Measurements from ENCODE around the gene ADGRA3. TPM values are rescaled to one million over a fixed set of nuclear protein-coding genes. Genes with fewer than 3 reads are reported as not detected.
A peak's percentile ranks its signal among the peaks of the same experiment; 100 is the strongest.

Gene ADGRA3
- total RNA-seq, 6 experiments from 2014 or later = 25.0 to 146 (median 60.2) TPM

- H3K27me3 ChIP-seq = no peaks in the 10 kb centered on the region
- H3K4me3 ChIP-seq = no peak overlapping the region
- DNase-seq = no peak
- peak in 1 of 4 donors; percentile 25 for ATAC-seq
- TF ChIP-seq POLR2A (IDR thresholded peaks at IDR 0.05) = no peak
- TF ChIP-seq, protein P1, sequence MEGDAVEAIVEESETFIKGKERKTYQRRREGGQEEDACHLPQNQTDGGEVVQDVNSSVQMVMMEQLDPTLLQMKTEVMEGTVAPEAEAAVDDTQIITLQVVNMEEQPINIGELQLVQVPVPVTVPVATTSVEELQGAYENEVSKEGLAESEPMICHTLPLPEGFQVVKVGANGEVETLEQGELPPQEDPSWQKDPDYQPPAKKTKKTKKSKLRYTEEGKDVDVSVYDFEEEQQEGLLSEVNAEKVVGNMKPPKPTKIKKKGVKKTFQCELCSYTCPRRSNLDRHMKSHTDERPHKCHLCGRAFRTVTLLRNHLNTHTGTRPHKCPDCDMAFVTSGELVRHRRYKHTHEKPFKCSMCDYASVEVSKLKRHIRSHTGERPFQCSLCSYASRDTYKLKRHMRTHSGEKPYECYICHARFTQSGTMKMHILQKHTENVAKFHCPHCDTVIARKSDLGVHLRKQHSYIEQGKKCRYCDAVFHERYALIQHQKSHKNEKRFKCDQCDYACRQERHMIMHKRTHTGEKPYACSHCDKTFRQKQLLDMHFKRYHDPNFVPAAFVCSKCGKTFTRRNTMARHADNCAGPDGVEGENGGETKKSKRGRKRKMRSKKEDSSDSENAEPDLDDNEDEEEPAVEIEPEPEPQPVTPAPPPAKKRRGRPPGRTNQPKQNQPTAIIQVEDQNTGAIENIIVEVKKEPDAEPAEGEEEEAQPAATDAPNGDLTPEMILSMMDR (IDR thresholded peaks at IDR 0.05) = peak; percentile 49 to 70 (median 56)
- intact Hi-C loops (cut with DNase I) = loop anchor here in 1 of 2 donors (10.0 kb wide), 2 partner anchors 194 to 274 kb away; no protein-coding TSS in a partner anchor
- peaks cover 0 to 55% (median 13%) of the 10 kb centered on the region in 4 donors for H3K36me3 ChIP-seq
- 85% methylated on average over 1 of the region's 1 CpG for WGBS (ENCODE audit: insufficient coverage, low coverage, low lambda C conversion rate, missing lambda C conversion rate)
- no peaks in the 10 kb centered on the region for H3K9me3 ChIP-seq
- H3K27ac ChIP-seq = no peak overlapping the region
- H3K4me1 ChIP-seq = no peaks in the 10 kb centered on the region
Observed at GRCh38 chr4:22410645-22411247, 105.1 kb downstream of the ADGRA3 start.

- no peaks in the 10 kb centered on the region for H3K27me3 ChIP-seq
- H3K36me3 ChIP-seq = peaks cover 0 to 61% (median 16%) of the 10 kb centered on the region in 4 donors
- no peaks in the 10 kb centered on the region for H3K9me3 ChIP-seq
- intact Hi-C loops (cut with DNase I) = no loop called here
- ATAC-seq (no peak), DNase-seq (no peak)
- no peak overlapping the region for H3K4me3 ChIP-seq
- WGBS (ENCODE audit: insufficient coverage, low coverage, low lambda C conversion rate, missing lambda C conversion rate) = 86% methylated on average over 1 of the region's 1 CpG
- H3K27ac ChIP-seq = no peak overlapping the region
- TF ChIP-seq POLR2A (IDR thresholded peaks at IDR 0.05) = no peak
- TF ChIP-seq, protein P1 (IDR thresholded peaks at IDR 0.05) = no peak
- H3K4me1 ChIP-seq = no peaks in the 10 kb centered on the region
Observed at GRCh38 chr4:22408474-22408873, 107.4 kb downstream of the ADGRA3 start.

- no peak for DNase-seq
- Histone ChIP-seq H3K27me3 (no peaks in the 10 kb centered on the region), H3K36me3 (peaks cover 0 to 64% (median 16%) of the 10 kb centered on the region in 4 donors), H3K4me1 (no peaks in the 10 kb centered on the region), H3K9me3 (no peaks in the 10 kb centered on the region), H3K4me3 (no peak overlapping the region), H3K27ac (no peak overlapping the region)
- intact Hi-C loops (cut with DNase I) = no loop called here
- TF ChIP-seq, protein P1 (IDR thresholded peaks at IDR 0.05) = no peak
- no peak for TF ChIP-seq POLR2A (IDR thresholded peaks at IDR 0.05)
- ATAC-seq = no peak
Observed at GRCh38 chr4:22407361-22407760, 108.5 kb downstream of the ADGRA3 start.

GRCh38 chr4:22398671-22399070 is 117.2 kb downstream of the ADGRA3 start:
- no peak for TF ChIP-seq POLR2A (IDR thresholded peaks at IDR 0.05)
- TF ChIP-seq, protein P1 (IDR thresholded peaks at IDR 0.05) = no peak
- 67% methylated on average over 2 of the region's 4 CpGs for WGBS (ENCODE audit: insufficient coverage, low coverage, low lambda C conversion rate, missing lambda C conversion rate)
- no peak for DNase-seq
- Histone ChIP-seq H3K36me3 (peaks cover 0 to 57% (median 25%) of the 10 kb centered on the region in 4 donors), H3K4me1 (no peaks in the 10 kb centered on the region), H3K27ac (no peak overlapping the region), H3K9me3 (no peaks in the 10 kb centered on the region), H3K27me3 (no peaks in the 10 kb centered on the region), H3K4me3 (no peak overlapping the region)
- intact Hi-C loops (cut with DNase I) = loop anchor here in 1 of 2 donors (10.0 kb wide), 1 partner anchor 286 kb away; no protein-coding TSS in a partner anchor
- peak in 2 of 4 donors; percentile 11 to 51 for ATAC-seq
